Measurements from ENCODE around the gene GSC2. TPM values are rescaled to one million over a fixed set of nuclear protein-coding genes. Genes with fewer than 3 reads are reported as not detected.

GSC2 gene
- total RNA-seq, 1 experiment from 2014 or later = not detected

DNA sequence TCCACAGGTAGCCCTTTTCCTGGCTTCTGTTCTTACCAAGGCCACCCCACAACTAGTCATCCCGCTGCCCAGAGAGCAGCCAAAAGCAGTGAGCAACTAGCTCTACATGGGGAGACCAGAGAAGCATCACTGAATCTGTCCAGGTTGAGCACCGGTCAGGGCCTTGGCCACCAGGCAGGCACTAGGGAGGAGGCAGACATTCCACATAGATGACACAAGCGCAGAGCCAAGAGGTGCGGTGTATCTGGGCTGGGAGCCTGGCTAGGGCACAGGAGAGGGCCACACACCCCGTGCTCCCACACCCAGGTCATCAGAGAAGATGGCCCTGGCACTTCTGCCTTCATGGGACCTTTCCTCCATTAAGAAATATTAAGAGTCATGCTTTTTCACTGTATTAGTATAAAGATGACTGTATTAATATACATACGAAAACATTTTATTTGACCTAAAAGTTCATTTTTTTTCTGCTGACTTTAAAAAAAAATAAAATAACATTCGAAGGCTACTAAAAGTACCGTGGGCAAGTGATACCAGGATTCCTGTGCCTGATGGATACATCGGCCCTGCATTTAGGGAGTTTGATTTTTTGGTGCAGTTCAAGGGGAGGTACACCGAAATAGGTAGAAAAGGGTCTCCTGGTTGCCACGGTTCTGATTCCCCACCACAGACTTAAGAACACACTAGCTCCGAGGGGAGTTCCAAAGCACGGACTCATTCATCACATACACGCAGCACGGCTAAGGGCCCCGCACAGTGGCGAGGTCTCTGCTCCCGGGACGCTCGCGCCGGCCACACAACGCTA lies 29.1 kb downstream of the GSC2 start:
- DNase-seq (ENCODE audit: low spot score) = peak; percentile 22

DNA sequence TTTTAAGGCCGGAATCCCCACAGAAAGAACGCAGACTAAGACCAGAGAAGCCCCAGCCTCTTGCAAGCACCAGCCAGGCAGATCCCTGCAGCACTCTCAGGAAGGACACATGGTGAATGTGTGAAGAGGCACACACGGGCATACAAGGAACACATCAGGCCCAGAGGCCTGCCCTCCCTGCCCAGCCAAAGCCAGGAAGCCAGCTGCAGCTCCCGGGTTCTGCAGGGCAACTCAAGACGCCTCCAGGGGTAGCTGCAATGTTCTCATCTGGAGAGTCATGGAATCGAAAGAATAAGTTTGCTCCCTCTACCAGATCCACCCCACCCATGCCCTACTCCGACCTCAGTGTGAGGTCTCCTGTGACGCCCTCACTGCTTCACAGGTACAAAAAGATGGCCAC lies 30.1 kb downstream of the GSC2 start:
- no peak for DNase-seq (ENCODE audit: low spot score)

DNA sequence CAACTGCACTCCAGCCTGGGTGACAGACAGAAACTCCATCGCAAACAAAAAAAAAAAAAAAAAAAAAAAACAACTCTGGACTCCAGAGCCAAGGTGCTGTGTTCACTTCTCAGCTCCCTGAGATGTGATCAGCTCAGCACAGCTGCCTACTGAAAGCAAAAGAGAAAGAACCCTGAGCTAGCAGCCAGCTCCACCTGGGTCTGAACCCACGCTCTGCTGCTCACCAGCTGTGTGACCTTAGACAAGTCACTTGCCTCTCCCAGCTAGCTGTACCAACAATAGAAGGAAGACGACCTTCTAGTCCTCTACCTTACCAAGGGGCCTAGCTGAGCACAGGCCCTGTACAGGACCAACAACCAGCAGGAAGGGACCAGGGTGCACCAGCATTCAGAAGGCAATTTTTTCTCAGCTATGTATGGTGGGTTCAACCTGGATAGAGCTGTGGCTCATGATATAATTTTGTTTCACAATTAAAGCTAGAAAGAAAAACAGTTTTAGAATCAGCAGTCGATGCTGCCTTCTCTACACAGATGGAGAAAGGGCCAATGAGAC lies 31.7 kb downstream of the GSC2 start:
- DNase-seq (ENCODE audit: low spot score) = no peak

DNA sequence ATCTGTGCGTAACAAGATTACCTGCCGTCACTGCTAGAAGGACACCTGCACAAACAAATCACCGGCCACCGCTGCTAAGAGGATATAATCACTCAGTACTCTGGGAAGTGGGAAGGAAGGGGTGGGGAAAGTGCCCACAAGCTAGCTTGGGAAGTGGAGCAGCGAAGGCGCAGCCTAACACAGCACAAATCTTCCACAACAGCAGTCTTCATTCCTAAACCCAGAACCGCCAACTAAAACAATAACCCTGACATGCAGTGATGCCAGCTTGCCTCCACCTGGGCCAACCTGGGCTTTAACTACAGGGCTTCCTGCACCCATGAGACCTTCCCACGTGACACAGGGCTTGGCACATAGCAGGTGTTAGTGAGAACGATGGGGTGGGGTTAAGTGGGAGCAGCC lies 33.0 kb downstream of the GSC2 start:
- no peak for DNase-seq (ENCODE audit: low spot score)

DNA sequence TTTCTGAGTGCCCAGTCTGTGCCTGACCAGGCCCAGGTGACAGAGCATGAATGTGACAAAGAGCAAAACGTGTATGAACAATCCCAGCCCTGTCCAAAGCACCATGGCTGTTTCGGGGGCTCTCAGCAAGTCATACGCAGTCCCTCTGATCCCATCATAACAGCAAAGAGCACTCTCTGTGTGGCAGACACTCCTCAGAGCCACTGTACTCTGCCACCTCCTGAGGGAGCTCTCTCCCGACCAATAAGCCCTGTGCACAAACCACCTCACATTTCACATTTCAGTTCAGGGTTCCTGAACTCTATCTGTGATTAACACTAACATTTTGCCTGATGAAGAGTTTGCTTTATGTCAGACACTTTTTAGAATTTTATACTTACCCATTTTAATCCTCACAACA lies 34.5 kb downstream of the GSC2 start:
- no peak for DNase-seq (ENCODE audit: low spot score)

DNA sequence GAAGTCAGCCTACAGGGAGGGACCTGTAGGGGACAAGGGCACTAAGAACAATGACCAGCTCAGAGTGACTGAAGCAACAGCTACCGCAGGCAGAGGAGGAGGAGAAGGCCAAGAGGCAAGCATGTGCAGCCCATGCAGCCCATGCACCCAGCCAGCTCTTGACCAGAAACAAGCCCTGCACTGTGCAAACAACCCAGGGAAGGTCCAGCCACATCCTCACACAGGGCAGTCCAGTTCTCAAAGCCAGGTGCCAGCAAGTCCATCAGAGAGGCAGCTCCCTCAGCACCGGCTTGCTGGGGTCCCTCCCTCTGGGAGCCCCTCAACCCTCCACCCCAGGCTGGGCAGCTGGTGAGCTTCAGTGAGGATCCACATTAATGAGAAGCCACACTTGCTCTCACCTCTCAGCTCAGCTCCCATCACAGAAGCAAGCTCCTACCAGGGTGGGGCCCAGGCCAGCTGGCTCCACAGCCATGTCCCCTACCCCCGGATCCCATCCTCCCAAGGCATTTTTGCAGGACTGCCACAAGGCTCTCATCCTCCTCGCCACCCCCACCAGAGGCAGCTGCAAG lies 35.0 kb downstream of the GSC2 start:
- no peak for DNase-seq (ENCODE audit: low spot score)

DNA sequence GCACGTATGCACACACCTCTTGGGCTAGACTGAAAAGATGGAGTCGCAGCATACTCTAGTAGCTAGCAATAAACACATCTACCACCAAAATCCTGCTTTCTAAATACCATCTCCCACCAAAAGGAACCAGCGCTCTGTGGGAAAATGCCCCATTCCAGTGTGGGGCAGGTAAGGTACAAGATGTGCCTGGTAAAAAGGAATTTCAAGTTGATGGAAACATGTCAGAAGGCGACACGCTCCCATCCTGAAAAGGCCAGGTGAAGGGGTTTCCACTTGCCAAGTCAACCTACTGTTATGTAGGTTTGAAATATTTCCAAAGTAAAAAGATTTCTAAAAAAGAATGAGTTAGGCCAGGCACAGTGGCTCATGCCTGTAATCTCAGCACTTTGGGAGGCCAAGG lies 36.7 kb downstream of the GSC2 start:
- DNase-seq (ENCODE audit: low spot score) = no peak

DNA sequence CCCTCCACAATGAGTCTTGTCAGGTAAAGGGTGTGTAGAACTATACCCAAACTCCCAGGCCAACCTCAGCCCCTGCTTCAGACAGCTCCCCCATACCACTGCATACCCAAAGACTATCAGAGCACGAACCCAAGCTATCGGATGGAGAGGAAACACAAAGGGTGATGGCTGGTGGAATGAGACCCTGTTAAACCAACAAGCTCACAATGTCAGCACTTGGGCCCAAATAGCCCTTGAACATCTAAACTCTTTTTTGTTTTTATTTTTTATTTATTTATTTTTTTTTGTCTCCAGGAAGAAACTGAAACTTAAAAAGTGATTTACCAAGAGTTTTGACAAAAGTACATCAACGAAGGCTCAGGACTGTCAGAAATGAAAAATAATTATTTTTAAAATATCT lies 38.5 kb downstream of the GSC2 start:
- DNase-seq (ENCODE audit: low spot score) = no peak

DNA sequence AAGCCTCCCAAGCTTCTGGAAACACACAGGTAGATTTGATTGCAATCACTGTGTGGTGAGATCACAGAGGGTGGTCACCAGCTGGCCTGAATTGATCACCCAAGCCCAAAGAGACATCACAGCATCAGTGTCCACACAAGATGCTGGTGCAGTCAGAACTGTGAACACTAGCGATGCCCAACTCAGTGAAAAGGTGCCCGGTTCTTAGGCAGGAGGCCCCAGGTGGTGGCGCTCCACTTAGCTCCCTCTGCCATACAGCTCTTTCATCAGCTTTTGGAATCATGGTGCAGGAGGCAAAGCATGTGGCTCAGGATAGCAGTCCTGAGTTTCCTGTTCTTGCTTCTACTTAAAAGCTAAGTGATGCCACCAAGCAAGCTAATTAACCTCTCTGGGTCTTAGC lies 39.0 kb downstream of the GSC2 start:
- no peak for DNase-seq (ENCODE audit: low spot score)

DNA sequence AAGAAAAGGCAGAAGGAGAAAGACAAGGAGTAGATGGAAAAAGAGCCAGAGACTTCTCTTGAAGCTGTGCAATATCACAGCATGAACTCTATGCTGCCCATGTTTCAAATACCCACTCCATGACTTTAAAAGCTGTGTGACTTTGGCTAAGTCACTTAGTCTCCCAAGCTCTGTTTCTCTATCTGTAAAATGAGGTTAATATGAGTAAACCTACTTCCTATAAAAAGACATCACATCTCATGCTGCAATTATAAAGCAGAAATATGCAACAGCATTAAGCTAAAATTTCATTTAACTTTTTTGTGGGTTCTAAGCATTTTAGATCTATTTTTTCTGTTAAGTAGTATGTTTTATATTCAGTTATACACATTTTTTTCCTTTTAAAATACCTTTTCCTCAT lies 39.4 kb downstream of the GSC2 start:
- DNase-seq (ENCODE audit: low spot score) = no peak

DNA sequence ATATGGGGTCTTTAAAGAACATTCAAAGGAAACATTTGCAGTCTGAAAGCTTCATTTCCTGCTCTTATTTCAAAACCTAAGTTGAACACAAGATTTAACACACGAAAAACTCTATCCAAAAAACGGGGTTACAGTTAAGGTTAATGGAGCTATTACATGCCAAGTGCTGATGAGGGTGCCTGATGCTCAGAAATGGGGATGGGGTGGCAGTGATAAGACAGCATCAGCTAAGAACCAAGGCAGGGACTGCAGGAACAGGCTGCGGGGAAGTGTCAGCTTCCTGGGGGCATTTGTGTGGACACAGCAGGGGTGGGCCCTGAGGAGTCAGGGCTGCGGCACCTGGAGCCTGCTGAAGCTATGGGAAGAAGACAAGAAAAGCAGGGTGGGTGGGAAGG lies 40.0 kb downstream of the GSC2 start:
- no peak for DNase-seq (ENCODE audit: low spot score)

DNA sequence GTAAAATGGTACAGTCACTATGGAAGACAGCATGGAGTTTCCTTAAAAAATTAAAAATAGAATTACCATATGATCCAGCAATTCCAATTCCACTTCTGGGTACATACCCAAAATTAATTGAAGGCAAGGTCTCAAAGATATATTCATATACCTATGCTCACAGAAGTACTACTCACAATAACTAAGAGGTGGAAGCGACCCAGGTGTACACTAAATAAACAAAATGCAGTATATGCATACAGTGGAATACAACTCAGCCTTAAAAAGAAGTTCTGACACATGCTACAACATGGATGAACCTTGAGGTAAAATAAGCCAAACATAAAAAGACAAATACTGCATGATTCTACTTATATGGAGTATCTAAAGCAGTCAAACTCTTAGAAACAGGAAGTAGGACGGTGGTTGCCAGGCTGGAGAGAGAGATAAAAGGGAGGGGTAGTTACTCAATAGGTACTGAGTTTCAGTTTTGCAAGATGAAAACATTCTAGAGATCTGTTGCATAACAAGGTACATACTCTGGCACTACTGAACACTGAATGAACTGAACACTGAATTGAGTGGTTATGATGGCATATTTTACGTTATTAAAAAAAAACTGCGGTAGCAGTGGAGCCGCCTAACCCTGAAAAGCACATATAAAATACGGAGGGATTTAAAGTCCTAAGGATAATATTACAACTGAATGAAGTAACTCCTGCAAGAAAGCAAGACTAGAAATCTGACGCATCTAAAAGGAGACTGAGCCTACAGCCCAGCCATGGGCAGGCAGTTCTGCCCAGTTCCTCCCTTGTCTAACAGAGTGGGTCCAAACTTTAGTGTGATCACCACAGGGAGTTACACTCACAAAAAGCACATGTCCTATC lies 40.7 kb downstream of the GSC2 start:
- peak; percentile 32 for DNase-seq (ENCODE audit: low spot score)

DNA sequence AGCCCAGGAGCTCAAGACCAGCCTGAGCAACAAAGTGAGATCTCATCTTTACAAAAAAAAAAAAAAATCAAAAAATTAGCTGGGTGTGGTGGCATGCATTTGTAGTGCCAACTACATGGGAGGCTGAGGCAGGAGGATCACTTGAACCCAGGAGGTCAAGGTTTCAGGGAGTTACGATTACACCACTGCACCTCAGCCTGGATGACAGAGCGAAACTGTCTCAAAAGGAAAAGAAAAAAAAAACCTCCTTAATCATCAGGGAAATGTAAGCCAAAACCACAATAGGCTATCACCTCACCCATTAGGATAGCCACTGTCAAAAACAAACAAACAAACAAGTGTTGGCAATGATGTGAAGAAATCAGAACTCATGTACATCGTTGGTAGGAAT lies 41.3 kb downstream of the GSC2 start:
- no peak for DNase-seq (ENCODE audit: low spot score)

DNA sequence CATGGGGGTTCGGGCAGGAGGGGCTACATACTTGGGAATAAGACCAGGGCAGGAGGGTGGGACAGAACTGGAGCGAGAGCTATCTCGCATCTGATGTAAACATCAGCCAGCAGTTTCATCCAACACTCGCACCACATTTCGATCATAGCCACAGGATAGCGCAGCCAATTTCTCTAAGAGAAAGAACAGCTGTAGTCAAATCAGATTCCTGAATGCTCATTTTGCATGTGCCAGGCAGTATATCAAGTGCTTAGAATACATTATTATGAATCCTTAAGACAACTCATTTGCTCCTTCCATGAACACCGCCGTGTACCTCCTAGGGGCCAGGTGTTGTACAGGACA lies 42.4 kb downstream of the GSC2 start:
- no peak for DNase-seq (ENCODE audit: low spot score)

DNA sequence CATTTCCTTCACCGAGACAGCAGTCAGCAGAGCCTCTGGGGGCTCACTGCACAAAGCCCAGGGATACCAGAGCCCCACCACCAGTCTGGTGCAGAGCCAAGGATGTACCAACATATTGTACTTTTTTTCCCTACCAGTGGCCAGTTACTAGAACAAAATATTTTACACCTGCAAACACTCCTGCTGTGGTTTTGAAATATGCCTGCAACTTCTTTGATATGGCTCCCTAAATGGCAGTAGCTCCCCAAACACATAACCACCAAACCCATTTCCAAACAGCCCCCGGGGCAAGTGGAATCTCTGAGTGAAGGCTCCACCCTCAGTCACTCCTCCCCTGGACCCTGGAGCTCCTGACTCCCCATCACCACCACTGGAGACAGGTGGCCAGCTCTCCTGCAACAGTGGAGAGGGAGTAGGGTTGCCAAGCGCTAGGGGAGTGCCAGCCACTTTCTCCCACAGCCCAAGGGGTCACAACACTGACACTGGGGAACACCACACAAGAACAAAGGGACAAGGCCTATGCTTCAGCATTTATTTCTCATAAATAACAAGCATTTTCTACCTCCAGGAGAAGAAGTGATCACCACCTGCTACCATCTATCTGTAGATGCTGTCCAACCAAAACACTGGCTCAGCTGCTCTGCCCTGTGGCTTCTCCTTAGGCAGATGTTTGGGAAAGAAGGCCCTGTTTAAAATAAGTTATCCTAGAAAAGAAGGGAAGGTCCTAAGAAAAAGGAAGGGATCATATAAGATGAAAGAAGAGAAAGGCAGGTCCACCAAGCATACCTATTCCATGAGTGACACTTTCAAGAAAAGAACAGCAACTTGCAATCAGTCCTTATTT lies 43.0 kb downstream of the GSC2 start:
- no peak for DNase-seq (ENCODE audit: low spot score)

DNA sequence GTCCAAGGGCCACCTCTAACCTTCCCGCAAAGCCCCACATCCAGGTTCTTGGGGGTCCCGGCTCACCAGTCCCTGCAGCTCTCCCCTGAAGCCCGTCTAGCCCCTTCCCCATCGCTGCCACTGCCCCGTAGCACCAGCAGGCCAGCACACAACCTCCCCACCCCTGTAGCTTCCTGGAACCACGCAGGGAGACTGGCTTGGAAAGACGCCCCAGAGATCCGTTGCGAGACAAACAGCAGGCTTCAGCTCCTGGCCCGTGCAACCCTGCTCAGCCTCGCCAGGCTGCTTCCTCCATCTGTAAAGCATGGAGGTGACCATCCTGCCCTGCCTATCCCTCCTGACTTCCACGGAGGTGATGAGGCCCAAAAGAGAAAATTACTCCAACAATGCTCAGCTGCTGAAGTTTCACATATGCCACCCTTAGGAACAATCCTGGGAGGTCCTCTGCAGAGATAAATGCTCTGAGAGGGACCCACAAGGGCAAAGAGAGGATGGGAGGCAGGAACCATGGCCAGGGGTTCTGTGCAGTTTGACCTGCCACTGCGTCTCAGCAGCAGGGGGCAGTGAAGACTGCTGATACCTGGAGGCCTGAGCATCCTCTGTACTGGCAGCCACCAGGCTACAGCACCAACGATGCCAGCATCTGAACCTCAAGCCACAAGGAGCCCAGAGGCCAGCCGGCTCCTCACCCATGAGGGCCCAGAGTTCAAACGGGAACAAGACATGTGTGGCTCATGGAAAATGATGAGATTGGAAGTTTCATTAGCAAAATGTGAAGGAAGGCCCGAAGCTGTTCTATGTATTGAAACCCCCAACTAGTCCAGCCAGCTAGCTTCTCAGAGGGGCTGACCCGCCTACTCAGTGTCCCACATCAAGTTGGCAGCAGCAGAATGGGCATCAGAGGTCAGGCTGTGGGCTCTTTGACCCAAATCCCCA lies 44.0 kb downstream of the GSC2 start:
- no peak for DNase-seq (ENCODE audit: low spot score)

DNA sequence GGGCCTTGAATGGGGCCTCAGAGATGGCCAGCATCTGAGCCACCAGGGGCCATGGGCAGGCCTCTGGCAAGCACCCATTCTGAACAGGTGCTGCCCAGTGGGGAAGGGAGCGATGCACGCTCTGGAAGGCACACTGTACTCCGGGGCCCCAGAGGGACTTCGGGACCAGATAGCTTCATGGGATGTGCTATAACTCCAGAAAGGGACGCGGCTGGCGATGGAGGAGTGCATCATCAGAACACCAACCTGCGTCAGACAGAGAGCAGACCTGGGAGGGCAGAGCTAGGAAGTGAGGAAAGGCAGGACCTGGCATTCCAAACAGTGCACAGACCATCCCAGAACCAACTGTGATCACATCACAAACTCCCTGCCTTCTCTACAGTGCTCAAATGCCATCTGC lies 44.6 kb downstream of the GSC2 start:
- DNase-seq (ENCODE audit: low spot score) = no peak

DNA sequence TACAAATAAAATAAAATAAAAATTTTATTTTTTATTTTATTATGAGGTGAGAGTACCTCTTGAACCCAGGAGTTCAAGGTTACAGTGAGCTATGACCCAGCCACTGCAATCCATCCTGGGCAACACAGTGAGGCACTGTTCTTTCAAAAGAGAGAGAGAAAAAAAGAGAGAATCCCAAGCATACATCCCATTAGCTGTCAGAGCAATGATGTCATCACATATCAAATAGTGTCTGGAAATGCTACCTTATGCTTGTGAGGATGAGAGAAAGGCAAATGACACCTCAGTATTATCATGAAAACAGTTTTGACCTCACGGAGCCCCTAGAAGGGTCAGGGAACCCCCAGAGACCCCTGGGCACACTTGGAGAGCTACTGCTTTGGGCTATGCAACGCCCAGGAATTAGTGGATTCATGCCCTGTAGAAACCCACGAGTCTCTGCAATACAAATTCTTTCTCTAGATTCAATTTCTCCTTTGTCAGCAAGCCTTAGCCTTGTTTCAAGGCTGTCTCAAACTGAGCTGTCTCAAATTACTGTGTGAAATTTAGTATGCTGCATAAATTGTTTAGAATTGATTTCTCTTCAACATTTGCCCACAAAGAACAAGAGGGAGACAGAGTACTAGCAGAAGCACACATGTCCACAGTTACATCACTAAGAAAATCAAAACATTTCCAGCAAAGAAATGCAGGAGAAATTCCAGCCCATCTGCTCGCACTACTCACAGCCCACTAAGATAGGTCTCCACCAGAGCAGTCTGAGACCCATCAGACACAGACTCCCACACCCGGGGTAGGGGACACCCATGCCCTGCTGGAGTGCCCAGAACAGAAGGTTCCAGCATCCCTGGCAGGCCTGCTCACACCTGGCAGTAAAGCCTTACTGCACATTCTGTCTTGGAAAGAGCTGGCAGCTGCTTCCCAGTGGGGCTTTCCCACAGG lies 45.9 kb downstream of the GSC2 start:
- DNase-seq (ENCODE audit: low spot score) = no peak

DNA sequence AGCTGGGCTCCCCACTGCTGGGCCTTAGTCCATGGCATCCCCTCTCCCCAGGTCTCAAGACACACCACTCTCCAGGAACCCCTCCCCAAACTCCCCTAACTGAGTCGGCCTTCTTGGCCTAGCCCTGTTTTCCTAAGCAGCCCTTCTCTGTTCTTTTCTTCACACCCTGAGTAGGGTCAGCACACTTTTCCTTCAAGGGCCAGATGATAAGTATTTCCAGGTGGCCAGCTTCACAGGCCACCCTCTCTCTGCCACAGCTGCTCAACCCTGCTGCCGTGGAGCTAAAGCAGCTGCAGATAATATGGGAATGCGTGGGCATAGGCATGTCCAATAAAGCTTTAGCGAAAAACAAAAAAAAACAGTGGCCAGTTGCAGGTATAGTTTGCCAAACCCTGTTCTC lies 51.9 kb downstream of the GSC2 start:
- no peak for DNase-seq (ENCODE audit: low spot score)

DNA sequence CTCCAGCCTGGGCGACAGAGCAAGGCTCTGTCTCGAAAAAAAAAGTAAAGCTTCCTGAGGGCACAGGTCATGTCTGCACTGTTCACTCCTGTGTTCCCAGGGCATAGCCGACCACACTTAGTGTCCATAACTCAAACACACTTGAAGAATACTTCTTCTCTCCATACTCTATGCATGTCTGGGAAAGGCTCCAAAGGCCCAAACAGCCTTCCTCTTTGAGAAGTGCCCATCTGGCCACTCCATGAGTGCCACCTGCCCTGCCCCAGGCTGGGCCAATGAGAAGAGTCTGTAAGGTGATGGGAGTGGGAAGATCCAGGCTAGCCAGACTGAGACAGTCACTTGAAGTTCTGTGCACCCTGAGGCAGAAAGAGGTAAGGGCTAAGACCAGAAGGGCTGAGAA lies 52.6 kb downstream of the GSC2 start:
- DNase-seq (ENCODE audit: low spot score) = no peak
